HepG2 (cell line): ENCODE data around the gene RAD51. TPM values are rescaled to one million over a fixed set of nuclear protein-coding genes. Genes with fewer than 3 reads are reported as not detected.

Experiments used
- ATAC-seq: fragments of 200-7000 bp; cut with Tn5 transposase; 3 replicates; pipeline ENCODE4 v1.9.1; 2020; ENCODE audit warnings: mild to moderate bottlenecking, moderate library complexity
- BruUV-seq: library from RNA; stranded (reverse); fragments of 400-500 nt; replicated peaks from 2 replicates; lab custom pipeline; 2021; lab: Mats Ljungman, UMichigan
- CTCF ChIA-PET: fragments of 300-600 bp; formaldehyde crosslinking; extraction: SDS; loops from one replicate; lab custom pipeline; 2021; ENCODE audit warnings: low total read pairs, inconsistent platforms, low intra/inter-chr PET ratio; lab: Yijun Ruan, JAX
- POLR2A ChIA-PET: fragments of 350-600 bp; sonication (Branson Sonifier 250); formaldehyde crosslinking; loops from one replicate; lab custom pipeline; 2020; ENCODE audit warnings: antibody characterized with exemption, inconsistent platforms; lab: Yijun Ruan, JAX
- DNase-seq: peaks from one replicate; pipeline ENCODE4 v3.0.0-alpha.2; 2015; ENCODE audit warnings: low spot score
- FAIRE-seq: peaks from 3 replicates; lab custom pipeline; 2011; peaks lifted over from hg19 to GRCh38; lab: Jason Lieb, UNC
- H2AFZ ChIP-seq: one replicate; pipeline ENCODE4 v1.6.1; 2011; ENCODE audit warnings: low read length, inconsistent platforms
- H3K27ac ChIP-seq: fragments of 300-600 bp; 3 replicates; pipeline ENCODE4 v1.8.0; 2011; ENCODE audit warnings: mixed run types, mild to moderate bottlenecking, mixed read lengths, low read length, inconsistent platforms; ENCODE audit not compliant: insufficient read depth; ENCODE audit errors: extremely low read length
- H3K27me3 ChIP-seq, 2 experiments: fragments of 200-600 bp in 1 of 2; 2 replicates in 1 of 2; 3 replicates in 1 of 2; pipeline versions ENCODE4 v1.6.0 to v1.8.0; 2011; ENCODE audit warnings: low read length in 2 of 2, mild to moderate bottlenecking in 2 of 2, moderate library complexity in 2 of 2, inconsistent platforms in 1 of 2; ENCODE audit not compliant: insufficient read depth in 2 of 2, control insufficient read depth in 1 of 2
- H3K36me3 ChIP-seq, 2 experiments: fragments of 200-600 bp in 1 of 2; replicated peaks in 1 of 2; 2 replicates in 1 of 2; 3 replicates in 1 of 2; pipeline versions ENCODE4 v1.5.1 to v1.8.0; 2011; ENCODE audit warnings: low read length in 2 of 2, inconsistent platforms in 1 of 2; ENCODE audit not compliant: insufficient read depth in 2 of 2, control insufficient read depth in 1 of 2
- H3K4me1 ChIP-seq: 2 replicates; pipeline ENCODE4 v1.5.1; 2012; ENCODE audit warnings: low read length, inconsistent platforms; ENCODE audit not compliant: insufficient read depth
- H3K4me2 ChIP-seq: 2 replicates; pipeline ENCODE4 v1.6.0; 2011; ENCODE audit warnings: low read depth, low read length, inconsistent platforms
- H3K4me3 ChIP-seq, 3 experiments: fragments of 200-600 bp in 1 of 3; sonication (generic), shearing (Covaris generic) in 1 of 3; replicated peaks in 1 of 3; 2 replicates each; pipeline ENCODE4 v1.5.1; 2011 to 2016; ENCODE audit warnings: low read length in 3 of 3, inconsistent platforms in 2 of 3, low read depth in 2 of 3, mild to moderate bottlenecking in 2 of 3, control low read depth in 1 of 3, mixed read lengths in 1 of 3; ENCODE audit not compliant: insufficient read depth in 1 of 3
- H3K79me2 ChIP-seq: one replicate; pipeline ENCODE4 v1.6.1; 2011; ENCODE audit warnings: low read length, inconsistent platforms; ENCODE audit not compliant: insufficient read depth
- H3K9ac ChIP-seq: 2 replicates; pipeline ENCODE4 v1.6.0; 2011; ENCODE audit warnings: mild to moderate bottlenecking, low read depth, low read length, inconsistent platforms; ENCODE audit not compliant: insufficient read depth
- H3K9me3 ChIP-seq: 2 replicates; pipeline ENCODE4 v1.5.1; 2012; ENCODE audit warnings: mild to moderate bottlenecking, low read length
- H4K20me1 ChIP-seq: 2 replicates; pipeline ENCODE4 v1.6.0; 2011; ENCODE audit warnings: inconsistent platforms, mild to moderate bottlenecking, low read length, moderate library complexity; ENCODE audit not compliant: insufficient read depth
- CREM ChIP-seq, 2 experiments: sonication (generic) in 1 of 2; formaldehyde crosslinking in 1 of 2; IDR thresholded peaks; 2 replicates each; pipeline versions ENCODE4 v1.4.0 to v1.6.1; 2016 to 2020; ENCODE audit warnings: antibody characterized with exemption in 1 of 2, mild to moderate bottlenecking in 1 of 2, missing genetic modification reagents in 1 of 2
- FLYWCH1 ChIP-seq: sonication (generic); formaldehyde crosslinking; IDR thresholded peaks from 2 replicates; pipeline ENCODE4 v1.8.1; 2023; ENCODE audit warnings: mild to moderate bottlenecking, missing genetic modification reagents
- MTF1 ChIP-seq: sonication (generic); formaldehyde crosslinking; IDR thresholded peaks from 2 replicates; pipeline ENCODE4 v1.5.0; 2020; ENCODE audit warnings: missing genetic modification reagents
- SKI ChIP-seq: fragments of 450-650 bp; IDR thresholded peaks from one replicate; pipeline ENCODE4 v1.6.1; 2018; ENCODE audit warnings: mild to moderate bottlenecking; ENCODE audit not compliant: partially characterized antibody
- SOX6 ChIP-seq, 2 experiments: fragments of 450-650 bp in 1 of 2; sonication (generic) in 1 of 2; formaldehyde crosslinking in 1 of 2; IDR thresholded peaks; 2 replicates each; pipeline versions ENCODE4 v1.4.0 to v1.6.1; 2017 to 2020; ENCODE audit warnings: antibody characterized with exemption in 1 of 2, mild to moderate bottlenecking in 1 of 2, missing genetic modification reagents in 1 of 2
- TBL1XR1 ChIP-seq: fragments of 150-350 bp; IDR thresholded peaks from 2 replicates; pipeline ENCODE4 v1.6.1; 2014; ENCODE audit warnings: borderline replicate concordance, low read length; ENCODE audit not compliant: partially characterized antibody
- ZNF225 ChIP-seq: sonication (generic); formaldehyde crosslinking; IDR thresholded peaks from 2 replicates; pipeline ENCODE4 v1.4.0; 2020; ENCODE audit warnings: mild to moderate bottlenecking, missing genetic modification reagents
- ZSCAN31 ChIP-seq: sonication (generic); formaldehyde crosslinking; IDR thresholded peaks from 2 replicates; pipeline ENCODE4 v1.5.0; 2020; ENCODE audit warnings: low read depth, mild to moderate bottlenecking, missing genetic modification reagents
- WGBS: methylation state at CpG from one replicate; pipeline ENCODE4 v1.1.6; 2017; ENCODE audit warnings: low lambda C conversion rate; 5-methylcytosine and 5-hydroxymethylcytosine counted together
- in situ Hi-C: cut with HindIII; loops from 2 replicates; pipeline ENCODE4 v1.10.0; 2017; ENCODE audit warnings: low pct_unique_long_range_greater_than_20kb; ENCODE audit not compliant: extremely low pct_ligation_motif_present
- intact Hi-C: fragments of 100-400 bp; cut with micrococcal nuclease; formaldehyde crosslinking; loops from one replicate; pipeline ENCODE4 v1.10.0; 2022; ENCODE audit not compliant: unreplicated experiment
- polyA plus RNA-seq, 8 experiments: library from polyadenylated mRNA; depleted of rRNA in 3 of 8; stranded (reverse) in 7 of 8; unstranded in 1 of 8; fragments of >200 nt; fragmentation: Illumina TruSeq in 4 of 8; extraction: Trizol in 4 of 8; gene quantifications; 2 replicates each; pipeline versions ENCODE4 v1.2.1 to v1.2.3, GENCODE V29; 2011 to 2016; ENCODE audit warnings: low read depth in 4 of 8, missing spikeins in 1 of 8, mixed read lengths in 1 of 8; ENCODE audit not compliant: insufficient read depth in 1 of 8
- total RNA-seq, 5 experiments: library from RNA; depleted of rRNA; stranded (reverse); fragments of >200 nt; fragmentation: Illumina TruSeq; extraction: Trizol; gene quantifications; 2 replicates each; pipeline ENCODE4 v1.2.3, GENCODE V29; 2016; ENCODE audit warnings: low read depth in 1 of 5
- TF ChIP-seq, protein P1 (sequence below): sonication (generic); formaldehyde crosslinking; IDR thresholded peaks from 2 replicates; pipeline ENCODE4 v1.4.0; 2020; ENCODE audit warnings: mild to moderate bottlenecking, missing genetic modification reagents
- TF ChIP-seq, protein P2 (sequence below): sonication (generic); formaldehyde crosslinking; IDR thresholded peaks from 2 replicates; pipeline ENCODE4 v1.4.0; 2020; ENCODE audit warnings: mild to moderate bottlenecking, low read depth, missing genetic modification reagents

RAD51 gene
- total and polyA plus RNA-seq, 2 of the 13 experiments (the other 11 are each of a cell fraction or from before 2014, with no cell fraction given) = 8.5 to 12.8 TPM

DNA sequence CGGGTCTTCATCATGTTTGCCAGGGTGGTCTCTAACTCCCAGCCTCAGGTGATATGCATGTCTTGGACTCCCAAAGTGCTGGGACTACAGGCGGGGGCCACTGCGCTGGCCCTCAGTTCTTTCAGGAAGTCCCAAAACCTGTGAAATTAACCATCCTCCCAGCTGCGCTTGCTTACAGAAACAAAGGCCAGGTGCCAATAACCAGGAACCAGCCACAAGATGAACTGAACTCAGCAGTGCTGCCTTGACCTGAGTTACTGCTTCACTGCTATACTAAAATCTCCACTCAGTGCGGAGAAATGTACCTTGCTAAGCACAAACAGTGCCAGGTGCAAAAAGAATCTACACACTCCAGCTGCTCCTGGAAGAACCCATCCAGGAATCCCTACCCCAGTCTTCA lies 65.0 kb downstream of the RAD51 start:
- no peak for ATAC-seq
- in situ Hi-C loops (no loop called here), intact Hi-C loops (loop anchor here (5.0 to 10.0 kb wide), 2 partner anchors 165 to 193 kb away; partner anchors contain the start of genes CCDC32, KNL1 and RPUSD2)
- CTCF ChIA-PET = no interaction called here
- Histone ChIP-seq H3K9ac (no peak overlapping the region; the same call in 1 of the 2 replicates), H3K4me1 (peaks cover 62% of the 10 kb centered on the region), H3K4me3 (0 out of 6 replicates have a peak overlapping the region, but pooled peaks of 1 of the 3 experiments have one; percentile 5), H2AFZ (peak overlapping the region; percentile 45), H3K79me2 (peaks cover 6% of the 10 kb centered on the region), H4K20me1 (no peaks in the 10 kb centered on the region), H3K27me3 (no peaks in the 10 kb centered on the region), H3K36me3 (no peaks in the 10 kb centered on the region), H3K27ac (peak overlapping the region; percentile 67), H3K9me3 (no peaks in the 10 kb centered on the region), H3K4me2 (peak overlapping the region; percentile 55)
- no peak for FAIRE-seq
- 96% methylated on average over 5 of the region's 5 CpGs for WGBS
- BruUV-seq = no TSS peak
- TF ChIP-seq SKI (no peak), SOX6 (IDR thresholded peaks at IDR 0.05) (no peak), SOX6 (CRISPR knock-in tag; IDR thresholded peaks at IDR 0.05) (0 out of 2 replicates have a peak, but pooled peaks have one; percentile 10)
- POLR2A ChIA-PET = interaction anchor here (0.6 kb wide), 1 partner anchor 63 kb away, joined by 3 read pairs; no protein-coding TSS in a partner anchor
- DNase-seq = no peak

DNA sequence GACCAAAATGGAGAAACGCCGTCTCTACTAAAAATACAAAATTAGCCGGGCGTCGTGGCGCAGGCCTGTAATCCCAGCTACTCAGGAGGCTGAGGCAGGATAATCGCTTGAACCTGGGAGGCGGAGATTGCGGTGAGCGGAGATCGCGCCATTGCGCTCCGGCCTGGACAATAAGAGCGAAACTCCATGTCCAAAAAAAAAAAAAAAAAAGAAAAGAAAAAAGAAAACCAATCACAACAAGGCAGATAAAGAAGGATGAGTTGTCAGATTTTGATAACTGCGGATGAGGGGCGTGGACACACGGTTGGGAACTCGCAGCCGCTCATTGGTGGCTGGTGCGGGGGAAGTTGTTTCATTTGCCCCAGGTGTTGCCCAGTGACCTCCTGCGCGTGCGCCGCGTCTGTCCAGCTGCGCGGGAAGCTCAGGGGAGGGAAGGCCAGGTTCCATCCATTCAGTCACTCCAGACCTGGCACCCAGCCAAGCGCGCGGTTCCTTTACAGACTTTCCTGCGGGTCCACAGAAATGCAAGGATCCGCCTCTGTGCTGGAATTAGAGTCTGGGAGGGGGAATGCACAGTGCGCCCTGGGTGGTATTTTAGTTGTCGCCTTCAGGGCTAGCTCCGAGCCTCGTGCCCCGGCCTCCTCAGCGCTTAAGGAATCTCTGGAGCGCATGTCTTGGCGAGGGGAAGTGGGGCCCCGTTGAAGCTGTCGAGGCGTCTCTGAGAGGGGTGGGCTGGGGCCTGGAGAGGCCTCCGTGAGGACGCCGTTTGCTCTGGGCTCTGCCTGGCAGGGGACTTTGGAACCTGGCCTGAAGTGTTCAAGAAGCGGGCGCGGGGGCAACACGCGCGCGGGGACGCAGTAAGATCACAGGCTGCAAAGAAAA lies 68.2 kb downstream of the RAD51 start:
- H3K9ac ChIP-seq = peak overlapping the region; percentile 89
- no peaks in the 10 kb centered on the region for H3K27me3 ChIP-seq
- 47% methylated on average over 33 of the region's 55 CpGs for WGBS
- H3K4me1 ChIP-seq = peaks cover 59% of the 10 kb centered on the region
- peak overlapping the region; percentile 55 to 81 (median 74); a peak in 5 of 6 replicates for H3K4me3 ChIP-seq
- ChIA-PET CTCF (interaction anchor here (1.7 kb wide), 1 partner anchor 19 kb away, joined by 4 read pairs; no protein-coding TSS in a partner anchor), POLR2A (interaction anchor here (0.5 to 2.1 kb wide), 13 partner anchors 9 to 131 kb away, joined by 3 to 16 read pairs (median 3); partner anchors contain the start of genes DNAJC17, RAD51, VPS18 and ZFYVE19)
- peak; percentile 85 for DNase-seq
- TSS peak; percentile 87 for BruUV-seq
- peak overlapping the region; percentile 100 for H3K27ac ChIP-seq
- in situ Hi-C loops (no loop called here), intact Hi-C loops (loop anchor here (5.0 kb wide), 1 partner anchor 196 kb away; the partner anchor contains the start of genes CCDC32 and RPUSD2)
- no peak overlapping the region for H2AFZ ChIP-seq
- peaks cover 11% of the 10 kb centered on the region for H3K79me2 ChIP-seq
- peaks cover 3 to 14% of the 10 kb centered on the region in 2 experiments; a peak in 4 of 5 replicates for H3K36me3 ChIP-seq
- FAIRE-seq = peak; percentile 60
- peak; percentile 44 for ATAC-seq
- H3K4me2 ChIP-seq = peak overlapping the region; percentile 83
- H4K20me1 ChIP-seq = no peaks in the 10 kb centered on the region
- no peaks in the 10 kb centered on the region for H3K9me3 ChIP-seq
- TF ChIP-seq ZNF225 (CRISPR knock-in tag) (0 out of 2 replicates have a peak, but pooled peaks have one; percentile 20), MTF1 (CRISPR knock-in tag) (peak; percentile 60; the same call in 1 of the 2 replicates), TBL1XR1 (no peak), FLYWCH1 (CRISPR knock-in tag) (peak; percentile 93; the same call in 1 of the 2 replicates), ZSCAN31 (peak; percentile 22; the same call in 1 of the 2 replicates), CREM (IDR thresholded peaks at IDR 0.05) (0 out of 2 replicates have a peak, but pooled peaks have one; percentile 6), CREM (CRISPR knock-in tag; IDR thresholded peaks at IDR 0.05) (no peak)
- TF ChIP-seq, protein P1, sequence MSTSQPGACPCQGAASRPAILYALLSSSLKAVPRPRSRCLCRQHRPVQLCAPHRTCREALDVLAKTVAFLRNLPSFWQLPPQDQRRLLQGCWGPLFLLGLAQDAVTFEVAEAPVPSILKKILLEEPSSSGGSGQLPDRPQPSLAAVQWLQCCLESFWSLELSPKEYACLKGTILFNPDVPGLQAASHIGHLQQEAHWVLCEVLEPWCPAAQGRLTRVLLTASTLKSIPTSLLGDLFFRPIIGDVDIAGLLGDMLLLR (CRISPR knock-in tag) = peak; percentile 76
- TF ChIP-seq, protein P2, sequence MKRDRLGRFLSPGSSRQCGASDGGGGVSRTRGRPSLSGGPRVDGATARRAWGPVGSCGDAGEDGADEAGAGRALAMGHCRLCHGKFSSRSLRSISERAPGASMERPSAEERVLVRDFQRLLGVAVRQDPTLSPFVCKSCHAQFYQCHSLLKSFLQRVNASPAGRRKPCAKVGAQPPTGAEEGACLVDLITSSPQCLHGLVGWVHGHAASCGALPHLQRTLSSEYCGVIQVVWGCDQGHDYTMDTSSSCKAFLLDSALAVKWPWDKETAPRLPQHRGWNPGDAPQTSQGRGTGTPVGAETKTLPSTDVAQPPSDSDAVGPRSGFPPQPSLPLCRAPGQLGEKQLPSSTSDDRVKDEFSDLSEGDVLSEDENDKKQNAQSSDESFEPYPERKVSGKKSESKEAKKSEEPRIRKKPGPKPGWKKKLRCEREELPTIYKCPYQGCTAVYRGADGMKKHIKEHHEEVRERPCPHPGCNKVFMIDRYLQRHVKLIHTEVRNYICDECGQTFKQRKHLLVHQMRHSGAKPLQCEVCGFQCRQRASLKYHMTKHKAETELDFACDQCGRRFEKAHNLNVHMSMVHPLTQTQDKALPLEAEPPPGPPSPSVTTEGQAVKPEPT (CRISPR knock-in tag) = peak; percentile 19; the same call in 1 of the 2 replicates
